Measurements from ENCODE around the gene FGF14.

- TF ChIP-seq, protein P1, sequence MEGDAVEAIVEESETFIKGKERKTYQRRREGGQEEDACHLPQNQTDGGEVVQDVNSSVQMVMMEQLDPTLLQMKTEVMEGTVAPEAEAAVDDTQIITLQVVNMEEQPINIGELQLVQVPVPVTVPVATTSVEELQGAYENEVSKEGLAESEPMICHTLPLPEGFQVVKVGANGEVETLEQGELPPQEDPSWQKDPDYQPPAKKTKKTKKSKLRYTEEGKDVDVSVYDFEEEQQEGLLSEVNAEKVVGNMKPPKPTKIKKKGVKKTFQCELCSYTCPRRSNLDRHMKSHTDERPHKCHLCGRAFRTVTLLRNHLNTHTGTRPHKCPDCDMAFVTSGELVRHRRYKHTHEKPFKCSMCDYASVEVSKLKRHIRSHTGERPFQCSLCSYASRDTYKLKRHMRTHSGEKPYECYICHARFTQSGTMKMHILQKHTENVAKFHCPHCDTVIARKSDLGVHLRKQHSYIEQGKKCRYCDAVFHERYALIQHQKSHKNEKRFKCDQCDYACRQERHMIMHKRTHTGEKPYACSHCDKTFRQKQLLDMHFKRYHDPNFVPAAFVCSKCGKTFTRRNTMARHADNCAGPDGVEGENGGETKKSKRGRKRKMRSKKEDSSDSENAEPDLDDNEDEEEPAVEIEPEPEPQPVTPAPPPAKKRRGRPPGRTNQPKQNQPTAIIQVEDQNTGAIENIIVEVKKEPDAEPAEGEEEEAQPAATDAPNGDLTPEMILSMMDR (IDR thresholded peaks at IDR 0.05) = no peak
- no peak for TF ChIP-seq POLR2A (IDR thresholded peaks at IDR 0.05)
Observed at GRCh38 chr13:102073251-102073650, 328.6 kb downstream of the FGF14 start.
